ENCODE measurements around the gene OXCT1.

DNA sequence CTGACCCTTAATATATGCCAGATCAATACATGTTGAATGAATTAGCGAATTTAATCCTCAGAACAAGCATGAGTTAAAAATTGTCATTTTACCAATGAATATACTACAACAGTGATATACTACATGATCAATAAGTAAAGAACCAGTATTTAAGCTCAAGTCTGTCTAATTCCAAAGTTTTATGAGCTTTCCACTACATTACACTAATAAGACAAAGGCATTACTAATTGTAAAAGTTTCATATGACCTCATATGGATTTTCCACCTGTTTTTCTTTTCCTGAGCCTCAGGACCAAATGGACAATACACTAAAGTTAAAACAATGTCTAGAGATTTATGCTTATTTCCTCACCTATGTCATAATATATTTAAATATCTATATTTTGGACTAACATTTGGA lies 80.8 kb downstream of the OXCT1 start:
- TF ChIP-seq, protein P1, sequence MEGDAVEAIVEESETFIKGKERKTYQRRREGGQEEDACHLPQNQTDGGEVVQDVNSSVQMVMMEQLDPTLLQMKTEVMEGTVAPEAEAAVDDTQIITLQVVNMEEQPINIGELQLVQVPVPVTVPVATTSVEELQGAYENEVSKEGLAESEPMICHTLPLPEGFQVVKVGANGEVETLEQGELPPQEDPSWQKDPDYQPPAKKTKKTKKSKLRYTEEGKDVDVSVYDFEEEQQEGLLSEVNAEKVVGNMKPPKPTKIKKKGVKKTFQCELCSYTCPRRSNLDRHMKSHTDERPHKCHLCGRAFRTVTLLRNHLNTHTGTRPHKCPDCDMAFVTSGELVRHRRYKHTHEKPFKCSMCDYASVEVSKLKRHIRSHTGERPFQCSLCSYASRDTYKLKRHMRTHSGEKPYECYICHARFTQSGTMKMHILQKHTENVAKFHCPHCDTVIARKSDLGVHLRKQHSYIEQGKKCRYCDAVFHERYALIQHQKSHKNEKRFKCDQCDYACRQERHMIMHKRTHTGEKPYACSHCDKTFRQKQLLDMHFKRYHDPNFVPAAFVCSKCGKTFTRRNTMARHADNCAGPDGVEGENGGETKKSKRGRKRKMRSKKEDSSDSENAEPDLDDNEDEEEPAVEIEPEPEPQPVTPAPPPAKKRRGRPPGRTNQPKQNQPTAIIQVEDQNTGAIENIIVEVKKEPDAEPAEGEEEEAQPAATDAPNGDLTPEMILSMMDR (IDR thresholded peaks at IDR 0.05) = no peak
- TF ChIP-seq POLR2A (IDR thresholded peaks at IDR 0.05) = no peak
